Astrocyte (in vitro differentiated cells and primary cell): ENCODE data around the gene RBM17.

Source experiments
- EZH2 ChIP-seq: IDR thresholded peaks from 2 replicates; pipeline ENCODE4 v1.6.1; 2012; ENCODE audit warnings: mild to moderate bottlenecking, low read length, inconsistent platforms; ENCODE audit not compliant: insufficient read depth
- TF ChIP-seq, protein P1 (sequence below): IDR thresholded peaks from 2 replicates; pipeline ENCODE4 v1.5.1; 2011; ENCODE audit warnings: low read depth, mild to moderate bottlenecking, inconsistent platforms, low read length, moderate library complexity; ENCODE audit not compliant: insufficient read depth

DNA sequence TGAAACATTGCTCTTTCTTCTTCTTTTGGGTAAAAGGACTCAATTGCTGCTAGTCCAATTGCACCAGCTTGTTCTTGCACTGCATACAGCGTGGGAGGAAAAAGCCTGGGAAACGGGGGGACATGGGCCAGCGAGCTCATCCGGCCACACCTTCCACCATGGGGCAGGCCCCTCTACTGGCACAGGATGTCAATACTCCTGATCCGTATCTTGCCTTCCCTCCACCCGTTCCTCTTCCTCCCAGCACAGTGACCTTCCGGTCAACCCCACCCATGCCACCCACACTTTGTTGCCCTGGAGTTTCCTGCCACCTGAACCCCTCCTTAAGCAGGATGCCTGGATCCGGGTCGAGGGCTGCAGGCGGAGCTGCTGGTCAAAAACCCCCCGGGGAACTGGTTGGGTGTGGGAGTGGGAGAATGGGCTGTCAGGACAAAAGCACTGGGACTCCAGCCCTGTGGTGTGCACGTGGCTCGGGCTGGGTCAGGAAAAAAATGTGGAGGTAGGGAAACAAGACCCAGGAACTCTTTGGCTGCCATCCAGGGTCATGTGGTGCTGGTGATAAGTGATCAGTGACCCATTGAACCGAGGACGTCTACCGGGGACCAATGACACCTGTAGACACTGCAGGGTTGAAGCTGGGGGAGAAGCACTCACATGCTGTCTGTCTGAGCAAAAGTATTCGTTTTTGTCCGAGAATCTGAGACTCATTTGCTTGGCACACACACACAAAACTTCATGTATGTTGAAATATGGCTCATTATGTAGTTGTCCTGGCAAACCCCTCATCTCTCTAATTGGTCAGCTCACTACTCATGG is 34.8 kb upstream of the RBM17 start:
- no peak for TF ChIP-seq EZH2
- TF ChIP-seq, protein P1, sequence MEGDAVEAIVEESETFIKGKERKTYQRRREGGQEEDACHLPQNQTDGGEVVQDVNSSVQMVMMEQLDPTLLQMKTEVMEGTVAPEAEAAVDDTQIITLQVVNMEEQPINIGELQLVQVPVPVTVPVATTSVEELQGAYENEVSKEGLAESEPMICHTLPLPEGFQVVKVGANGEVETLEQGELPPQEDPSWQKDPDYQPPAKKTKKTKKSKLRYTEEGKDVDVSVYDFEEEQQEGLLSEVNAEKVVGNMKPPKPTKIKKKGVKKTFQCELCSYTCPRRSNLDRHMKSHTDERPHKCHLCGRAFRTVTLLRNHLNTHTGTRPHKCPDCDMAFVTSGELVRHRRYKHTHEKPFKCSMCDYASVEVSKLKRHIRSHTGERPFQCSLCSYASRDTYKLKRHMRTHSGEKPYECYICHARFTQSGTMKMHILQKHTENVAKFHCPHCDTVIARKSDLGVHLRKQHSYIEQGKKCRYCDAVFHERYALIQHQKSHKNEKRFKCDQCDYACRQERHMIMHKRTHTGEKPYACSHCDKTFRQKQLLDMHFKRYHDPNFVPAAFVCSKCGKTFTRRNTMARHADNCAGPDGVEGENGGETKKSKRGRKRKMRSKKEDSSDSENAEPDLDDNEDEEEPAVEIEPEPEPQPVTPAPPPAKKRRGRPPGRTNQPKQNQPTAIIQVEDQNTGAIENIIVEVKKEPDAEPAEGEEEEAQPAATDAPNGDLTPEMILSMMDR: no peak
